IMR-90 (cell line): ENCODE results near the gene FASTKD1. TPM values are rescaled to one million over a fixed set of nuclear protein-coding genes. Genes with fewer than 3 reads are reported as not detected.

ENCODE experiments used
- ATAC-seq: fragments of 200-7000 bp; cut with Tn5 transposase; 2 replicates; pipeline ENCODE4 v1.9.1; 2020; ENCODE audit warnings: low read depth, mild to moderate bottlenecking, moderate library complexity
- BruUV-seq: library from RNA; stranded (reverse); fragments of 400-500 nt; replicated peaks from 2 replicates; lab custom pipeline; 2021; lab: Mats Ljungman, UMichigan
- CTCF ChIA-PET: fragments of 300-600 bp; formaldehyde crosslinking; extraction: SDS; loops from one replicate; lab custom pipeline; 2021; ENCODE audit warnings: antibody characterized with exemption; lab: Yijun Ruan, JAX
- POLR2A ChIA-PET: fragments of 300-600 bp; sonication (Branson Sonifier 250); formaldehyde crosslinking; loops from one replicate; lab custom pipeline; 2022; ENCODE audit warnings: antibody characterized with exemption; ENCODE audit not compliant: unreplicated experiment; lab: Charles Lee
- DNase-seq: peaks from one replicate; pipeline ENCODE4 v3.0.0; 2013
- H2AFZ ChIP-seq: replicated peaks from 2 replicates; pipeline ENCODE3; 2013; ENCODE audit warnings: low read length, mild to moderate bottlenecking; ENCODE audit not compliant: poor library complexity
- H2AK5ac ChIP-seq: 2 replicates; pipeline ENCODE4 v1.6.1; 2013; ENCODE audit warnings: low read depth, low read length, inconsistent platforms
- H2AK9ac ChIP-seq: replicated peaks from 2 replicates; pipeline ENCODE3; 2013; ENCODE audit warnings: mild to moderate bottlenecking, low read depth, low read length, moderate library complexity; ENCODE audit not compliant: poor library complexity
- H2BK120ac ChIP-seq: 2 replicates; pipeline ENCODE4 v1.6.1; 2013; ENCODE audit warnings: low read depth, low read length, inconsistent platforms
- H2BK15ac ChIP-seq: 3 replicates; pipeline ENCODE4 v1.6.1; 2013; ENCODE audit warnings: low read depth, low read length, inconsistent platforms
- H2BK20ac ChIP-seq: 2 replicates; pipeline ENCODE4 v1.6.1; 2013; ENCODE audit warnings: low read depth, mild to moderate bottlenecking, inconsistent platforms, low read length, moderate library complexity
- H2BK5ac ChIP-seq: 2 replicates; pipeline ENCODE4 v1.6.1; 2013; ENCODE audit warnings: mild to moderate bottlenecking, low read depth, low read length, inconsistent platforms; ENCODE audit not compliant: poor library complexity, severe bottlenecking
- H3K14ac ChIP-seq: replicated peaks from 2 replicates; pipeline ENCODE4 v1.6.1; 2013; ENCODE audit warnings: low read depth, low read length, inconsistent platforms
- H3K18ac ChIP-seq: 2 replicates; pipeline ENCODE4 v1.6.1; 2013; ENCODE audit warnings: low read depth, low read length, control low read depth
- H3K23ac ChIP-seq: 2 replicates; pipeline ENCODE4 v1.6.1; 2013; ENCODE audit warnings: low read depth, low read length, inconsistent platforms
- H3K27ac ChIP-seq: 2 replicates; pipeline ENCODE4 v1.5.1; 2013; ENCODE audit warnings: mild to moderate bottlenecking, control low read depth, low read length; ENCODE audit not compliant: insufficient read depth
- H3K27me3 ChIP-seq: 2 replicates; pipeline ENCODE4 v1.6.1; 2013; ENCODE audit warnings: low read length; ENCODE audit not compliant: control insufficient read depth, insufficient read depth
- H3K36me3 ChIP-seq: 2 replicates; pipeline ENCODE4 v1.6.1; 2013; ENCODE audit warnings: low read length, mixed read lengths; ENCODE audit not compliant: control insufficient read depth, insufficient read depth
- H3K4ac ChIP-seq: 2 replicates; pipeline ENCODE4 v1.6.1; 2013; ENCODE audit warnings: low read depth, low read length, inconsistent platforms
- H3K4me1 ChIP-seq: 2 replicates; pipeline ENCODE4 v1.6.1; 2013; ENCODE audit warnings: low read length, mixed read lengths; ENCODE audit not compliant: control insufficient read depth, insufficient read depth
- H3K4me2 ChIP-seq: 2 replicates; pipeline ENCODE4 v1.6.1; 2013; ENCODE audit warnings: low read depth, mild to moderate bottlenecking, control low read depth, low read length, moderate library complexity
- H3K4me3 ChIP-seq: 2 replicates; pipeline ENCODE4 v1.5.1; 2013; ENCODE audit warnings: low read depth, mild to moderate bottlenecking, control low read depth, low read length, moderate library complexity; ENCODE audit not compliant: insufficient read depth
- H3K56ac ChIP-seq: 2 replicates; pipeline ENCODE4 v1.6.1; 2013; ENCODE audit warnings: low read length, inconsistent platforms; ENCODE audit not compliant: insufficient read depth; ENCODE audit errors: extremely low read depth
- H3K79me1 ChIP-seq, 2 experiments: 2 replicates each; pipeline ENCODE4 v1.6.1; 2013; ENCODE audit warnings: low read length in 2 of 2, inconsistent platforms in 1 of 2, low read depth in 1 of 2
- H3K9ac ChIP-seq: 2 replicates; pipeline ENCODE4 v1.6.1; 2013; ENCODE audit warnings: low read depth, low read length, control low read depth
- H3K9me1 ChIP-seq: 2 replicates; pipeline ENCODE4 v1.6.1; 2013; ENCODE audit warnings: low read length, inconsistent platforms; ENCODE audit not compliant: insufficient read depth
- H3K9me3 ChIP-seq: 2 replicates; pipeline ENCODE4 v1.6.1; 2013; ENCODE audit warnings: low read length; ENCODE audit not compliant: control insufficient read depth, insufficient read depth
- H4K20me1 ChIP-seq: 2 replicates; pipeline ENCODE4 v1.6.1; 2013; ENCODE audit warnings: low read length, inconsistent platforms; ENCODE audit not compliant: insufficient read depth
- H4K5ac ChIP-seq: 2 replicates; pipeline ENCODE4 v1.6.1; 2013; ENCODE audit warnings: mild to moderate bottlenecking, low read depth, low read length, control low read depth
- H4K8ac ChIP-seq, 2 experiments: 2 replicates each; pipeline ENCODE4 v1.6.1; 2013; ENCODE audit warnings: low read depth in 2 of 2, low read length in 2 of 2, control low read depth in 1 of 2, inconsistent platforms in 1 of 2
- H4K91ac ChIP-seq: 2 replicates; pipeline ENCODE4 v1.6.1; 2013; ENCODE audit warnings: low read depth, low read length, inconsistent platforms; ENCODE audit not compliant: insufficient read depth
- CEBPB ChIP-seq: IDR thresholded peaks from 2 replicates; pipeline ENCODE4 v1.6.1; 2012; ENCODE audit warnings: low read depth, low read length, improper control_type of control experiment
- ELK1 ChIP-seq: fragments of 150-350 bp; IDR thresholded peaks from 2 replicates; pipeline ENCODE4 v1.6.1; 2016; ENCODE audit warnings: low read depth, mild to moderate bottlenecking, low read length, moderate library complexity, borderline replicate concordance
- MAFK ChIP-seq: IDR thresholded peaks from 2 replicates; pipeline ENCODE4 v1.6.1; 2012; ENCODE audit warnings: low read depth, low read length, improper control_type of control experiment
- SMC3 ChIP-seq: fragments of 150-350 bp; IDR thresholded peaks from 2 replicates; pipeline ENCODE4 v1.6.1; 2016; ENCODE audit warnings: low read depth, mild to moderate bottlenecking, antibody characterized with exemption, low read length, moderate library complexity
- WGBS, 2 experiments: methylation state at CpG; one replicate each; pipeline versions ENCODE4 v1.1.5 to v1.1.7; 2013; ENCODE audit warnings: missing lambda C conversion rate in 2 of 2; ENCODE audit not compliant: insufficient read length in 1 of 2; ENCODE audit errors: extremely low coverage in 2 of 2; 5-methylcytosine and 5-hydroxymethylcytosine counted together
- dilution Hi-C: fragments of 300-500 bp; cut with HindIII; formaldehyde crosslinking; loops from one replicate; pipeline ENCODE4 v1.14.3; 2018; ENCODE audit warnings: low sequenced_read_pairs; ENCODE audit not compliant: unreplicated experiment
- in situ Hi-C: fragments of 300-500 bp; cut with MboI; formaldehyde crosslinking; loops from 3 replicates; pipeline ENCODE4 v1.14.3; 2019; ENCODE audit warnings: low sequenced_read_pairs, inconsistent platforms, mixed read lengths
- intact Hi-C: fragments of 100-400 bp; cut with micrococcal nuclease; formaldehyde crosslinking; loops from 2 replicates; pipeline ENCODE4 v1.10.0; 2022
- polyA plus RNA-seq, 3 experiments: library from polyadenylated mRNA; depleted of rRNA; stranded (reverse); fragments of >200 nt; gene quantifications; 2 replicates each; pipeline ENCODE4 v1.2.3, GENCODE V29; 2012; ENCODE audit warnings: low replicate concordance in 1 of 3
- total RNA-seq: library from RNA; depleted of rRNA; stranded (reverse); fragments of >200 nt; gene quantifications from 2 replicates; pipeline ENCODE4 v1.2.3, GENCODE V29; 2012

FASTKD1 gene
- total and polyA plus RNA-seq, 2 of the 4 experiments (the other 2 are of a cell fraction) = 11.4 to 11.5 TPM

GRCh38 chr2:169623235-169623634 lies 49.6 kb upstream of the FASTKD1 start:
- H2BK5ac ChIP-seq = no peak overlapping the region

More at GRCh38 chr2:169623235-169623634, 49.6 kb upstream of the FASTKD1 start:
- CTCF ChIA-PET = no interaction called here
- Histone ChIP-seq H3K18ac (no peak overlapping the region), H3K4me1 (no peaks in the 10 kb centered on the region), H3K9ac (no peak overlapping the region), H2BK120ac (no peak overlapping the region), H4K20me1 (peaks cover 3% of the 10 kb centered on the region; the same call in 1 of the 2 replicates), H3K56ac (no peak overlapping the region), H3K36me3 (peaks cover 17% of the 10 kb centered on the region), H3K4me2 (no peak overlapping the region), H4K5ac (no peak overlapping the region), H2BK15ac (no peak overlapping the region), H3K4ac (no peak overlapping the region), H3K9me3 (no peaks in the 10 kb centered on the region), H3K23ac (no peak overlapping the region), H3K27me3 (no peaks in the 10 kb centered on the region), H2AFZ (no peak overlapping the region), H2AK9ac (no peak overlapping the region), H2BK20ac (no peak overlapping the region), H4K91ac (no peak overlapping the region), H4K8ac (no peak overlapping the region), H3K4me3 (no peak overlapping the region), H3K9me1 (peaks cover 6% of the 10 kb centered on the region; the same call in 1 of the 2 replicates), H3K27ac (no peak overlapping the region), H2AK5ac (no peak overlapping the region), H3K14ac (no peak overlapping the region), H3K79me1 (peaks cover 13 to 24% of the 10 kb centered on the region in 2 experiments)
- POLR2A ChIA-PET = no interaction called here
- intact Hi-C loops = loop anchor here (5.0 kb wide), 1 partner anchor 36 kb away; no protein-coding TSS in a partner anchor
- no TSS peak for BruUV-seq
- WGBS, 2 experiments = no CpG with 5 or more reads among the region's 4 CpGs
- no peak for TF ChIP-seq MAFK
- TF ChIP-seq SMC3 = no peak
- no peak for TF ChIP-seq ELK1
- no peak for TF ChIP-seq CEBPB
- no peak for DNase-seq
- dilution Hi-C loops = no loop called here
- no peak for ATAC-seq
- in situ Hi-C loops = no loop called here
